HAP-1 (cell line): ENCODE results near the gene ZFAND2A.

Experiments used
- DNase-seq, 2 experiments: peaks; one replicate each; pipeline ENCODE4 v3.0.0-alpha.2; 2016 to 2020; ENCODE audit warnings: low spot score in 2 of 2
- H3K27me3 ChIP-seq: fragments of 250-450 bp; sonication (Bioruptor Pico); 2 replicates; pipeline ENCODE4 v1.5.1; 2020; ENCODE audit warnings: low read depth, mild to moderate bottlenecking, moderate library complexity
- H3K36me3 ChIP-seq: fragments of 250-450 bp; sonication (Bioruptor Pico); replicated peaks from 2 replicates; pipeline ENCODE4 v1.5.1; 2020; ENCODE audit warnings: mild to moderate bottlenecking
- H3K4me1 ChIP-seq: fragments of 250-450 bp; sonication (Bioruptor Pico); 2 replicates; pipeline ENCODE4 v1.5.1; 2020; ENCODE audit warnings: mild to moderate bottlenecking
- H3K4me3 ChIP-seq: fragments of 250-450 bp; sonication (Bioruptor Pico); 2 replicates; pipeline ENCODE4 v1.5.1; 2020; ENCODE audit warnings: mild to moderate bottlenecking, moderate library complexity
- H3K9me3 ChIP-seq: fragments of 250-450 bp; sonication (Bioruptor Pico); 2 replicates; pipeline ENCODE4 v1.5.1; 2020; ENCODE audit warnings: mild to moderate bottlenecking, moderate library complexity
- in situ Hi-C: fragments of 300-500 bp; cut with MboI; formaldehyde crosslinking; loops from 3 replicates; pipeline ENCODE4 v1.14.3; 2020; ENCODE audit warnings: low sequenced_read_pairs, inconsistent platforms, mixed read lengths

ZFAND2A gene

DNA sequence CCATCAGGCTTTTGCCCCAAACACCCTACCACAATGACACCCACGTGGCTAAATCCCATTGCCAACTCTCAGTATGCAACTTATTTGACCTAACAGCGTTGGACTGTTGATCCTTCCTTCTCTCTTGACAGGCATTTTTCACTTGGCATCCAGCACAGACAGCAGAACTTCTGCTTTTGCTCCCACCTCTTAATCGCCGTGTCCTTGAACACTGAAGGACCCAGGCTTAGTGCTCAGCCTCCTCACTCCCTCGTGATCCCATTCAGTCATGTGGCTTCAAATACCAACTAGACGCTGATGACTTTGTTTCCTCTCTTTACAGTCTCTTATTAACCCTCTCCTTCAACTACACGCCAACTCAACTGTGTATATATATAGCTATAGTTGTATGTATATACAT, 25.0 kb downstream of the ZFAND2A start:
- DNase-seq = no peak
- no peaks in the 10 kb centered on the region for H3K27me3 ChIP-seq
- in situ Hi-C loops = no loop called here

DNA sequence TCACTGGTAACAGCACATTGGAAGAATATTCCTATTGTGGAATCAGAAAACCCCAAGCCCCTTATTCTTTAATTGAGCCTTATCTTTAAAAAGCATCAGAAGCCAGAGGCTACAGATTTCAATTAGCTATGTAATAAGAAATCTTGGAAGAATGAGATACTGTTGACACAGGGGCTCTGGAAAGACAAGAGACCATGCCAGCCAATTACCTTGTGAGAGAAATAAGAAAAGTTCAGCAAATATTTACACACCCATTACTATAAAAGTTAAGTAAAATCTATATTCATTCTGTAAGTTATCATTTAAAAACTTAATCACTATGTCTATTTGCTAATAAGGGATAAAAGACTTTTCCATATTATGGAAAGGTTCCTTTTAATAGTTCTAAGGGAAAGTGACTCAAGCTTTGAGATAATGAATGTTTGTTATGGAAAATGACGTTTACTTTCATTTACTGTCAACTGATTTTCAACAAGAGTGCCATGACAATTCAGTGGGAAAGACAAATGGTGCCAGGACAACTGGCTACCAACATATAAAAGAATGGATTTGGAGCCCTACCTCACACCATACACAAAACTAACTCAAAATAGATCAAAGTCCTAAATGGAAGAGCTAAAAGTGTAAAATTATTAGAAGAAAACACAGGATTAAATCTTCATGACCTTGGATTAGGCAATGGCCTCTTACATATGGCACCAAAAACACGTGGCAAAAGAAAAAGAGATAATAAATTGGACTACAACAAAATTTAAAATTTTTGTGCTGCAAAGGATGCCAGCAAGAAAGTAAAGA, 28.3 kb downstream of the ZFAND2A start:
- Histone ChIP-seq H3K4me3 (no peak overlapping the region), H3K27me3 (no peaks in the 10 kb centered on the region), H3K4me1 (no peaks in the 10 kb centered on the region), H3K36me3 (peaks cover 8% of the 10 kb centered on the region), H3K9me3 (0 out of 2 replicates have a peak, but pooled peaks cover 2% of the 10 kb centered on the region)
- no peak for DNase-seq
- in situ Hi-C loops = no loop called here

More for the DNA sequence above, 25.0 kb downstream of the ZFAND2A start:
- Histone ChIP-seq H3K4me1 (peaks cover 4% of the 10 kb centered on the region; the same call in 1 of the 2 replicates), H3K4me3 (no peak overlapping the region), H3K36me3 (peaks cover 4% of the 10 kb centered on the region; the same call in 1 of the 2 replicates), H3K9me3 (0 out of 2 replicates have a peak, but pooled peaks cover 2% of the 10 kb centered on the region)

DNA sequence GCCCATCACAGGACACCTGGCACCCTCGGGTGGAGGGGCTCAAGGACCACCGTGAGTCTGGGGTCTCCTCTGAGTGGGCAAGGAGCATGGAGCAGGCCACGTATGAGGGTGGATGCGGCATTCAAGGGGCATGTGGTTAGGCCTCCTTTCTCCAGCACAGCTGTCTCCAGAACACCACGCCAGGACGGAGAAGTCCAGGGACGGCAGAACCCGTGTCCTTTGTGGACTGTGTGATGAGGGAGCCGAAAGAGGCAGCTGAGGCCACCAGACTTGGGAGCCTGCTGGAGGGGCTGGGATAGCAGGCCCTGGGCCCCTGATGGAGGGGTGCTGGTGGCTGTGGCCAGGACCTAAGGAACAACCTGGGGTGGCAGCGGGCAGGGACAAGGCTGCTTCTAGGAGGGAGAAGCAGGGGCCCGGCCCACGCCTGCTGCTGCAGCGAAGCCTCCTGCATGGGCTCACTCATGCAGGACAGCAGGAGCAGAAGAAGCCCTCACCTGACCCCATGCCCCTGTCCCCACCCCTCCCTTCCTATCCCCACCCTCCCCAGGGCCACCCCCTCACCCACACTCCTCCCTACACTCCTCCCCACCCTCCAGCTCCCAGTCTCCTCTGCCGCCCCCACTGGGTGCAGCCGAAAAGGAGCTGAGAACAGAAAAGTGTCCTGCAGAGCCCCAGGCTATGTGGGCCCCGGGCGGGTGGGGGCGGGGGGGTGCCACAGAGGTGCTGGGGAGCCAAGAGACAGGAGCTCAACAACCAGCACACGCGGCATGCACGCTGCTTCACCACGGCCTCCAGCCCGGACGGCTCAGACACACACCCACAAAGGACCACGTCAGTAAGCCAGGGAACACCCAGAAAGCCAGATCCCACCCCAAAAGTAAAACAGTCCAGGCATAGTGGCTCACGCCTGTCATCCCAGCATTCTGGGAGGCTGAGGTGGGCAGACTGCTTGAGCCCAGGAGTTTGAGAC, 29.7 kb downstream of the ZFAND2A start:
- DNase-seq = no peak
- in situ Hi-C loops = no loop called here
- Histone ChIP-seq H3K9me3 (0 out of 2 replicates have a peak, but pooled peaks cover 2% of the 10 kb centered on the region), H3K4me3 (no peak overlapping the region), H3K36me3 (peaks cover 17% of the 10 kb centered on the region), H3K4me1 (no peaks in the 10 kb centered on the region), H3K27me3 (no peaks in the 10 kb centered on the region)

DNA sequence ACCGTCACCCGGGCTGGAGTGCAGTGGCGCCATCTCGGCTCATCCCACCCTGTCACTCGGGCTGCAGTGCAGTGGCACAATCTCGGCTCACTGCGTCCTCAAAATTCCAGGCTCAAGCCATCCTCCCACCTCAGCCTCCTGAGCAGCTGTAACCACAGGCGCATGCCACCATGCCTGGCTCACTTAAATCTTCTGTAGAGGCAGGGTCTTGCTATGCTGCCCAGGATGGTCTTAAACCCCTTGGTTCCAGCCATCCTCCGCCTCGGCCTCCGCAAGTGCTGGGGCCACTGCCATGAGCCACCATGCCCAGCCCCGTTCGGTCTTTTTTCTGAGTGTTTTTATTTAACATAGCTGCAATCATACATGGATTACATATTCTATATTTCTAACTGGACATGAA, 30.6 kb downstream of the ZFAND2A start:
- peaks cover 17% of the 10 kb centered on the region for H3K36me3 ChIP-seq
- no peaks in the 10 kb centered on the region for H3K27me3 ChIP-seq
- no peak for DNase-seq
- no peaks in the 10 kb centered on the region for H3K4me1 ChIP-seq
- in situ Hi-C loops = no loop called here
- 0 out of 2 replicates have a peak, but pooled peaks cover 2% of the 10 kb centered on the region for H3K9me3 ChIP-seq
- H3K4me3 ChIP-seq = no peak overlapping the region

DNA sequence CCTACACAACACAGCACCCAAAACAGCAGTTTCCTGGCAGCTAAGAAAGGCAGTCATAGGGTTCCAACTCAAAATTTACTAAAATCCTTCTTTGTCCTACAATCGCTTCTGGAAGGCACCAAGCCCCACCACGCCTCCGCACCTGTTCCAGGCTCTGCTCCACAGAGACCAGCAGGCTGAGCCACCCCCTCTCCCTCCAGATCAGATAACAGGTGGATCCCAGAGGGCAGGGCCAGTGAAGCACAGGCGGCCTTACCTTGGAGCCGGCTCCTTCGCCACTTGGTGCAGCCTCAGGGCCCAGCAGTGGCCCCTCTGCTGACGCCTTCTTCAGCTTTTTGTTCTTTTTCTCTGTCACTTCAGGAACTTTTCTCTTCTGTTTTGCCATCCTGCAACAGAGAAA, 33.0 kb downstream of the ZFAND2A start:
- Histone ChIP-seq H3K36me3 (peaks cover 17% of the 10 kb centered on the region), H3K4me1 (no peaks in the 10 kb centered on the region), H3K9me3 (0 out of 2 replicates have a peak, but pooled peaks cover 2% of the 10 kb centered on the region), H3K4me3 (no peak overlapping the region), H3K27me3 (no peaks in the 10 kb centered on the region)
- DNase-seq = no peak
- in situ Hi-C loops = no loop called here

DNA sequence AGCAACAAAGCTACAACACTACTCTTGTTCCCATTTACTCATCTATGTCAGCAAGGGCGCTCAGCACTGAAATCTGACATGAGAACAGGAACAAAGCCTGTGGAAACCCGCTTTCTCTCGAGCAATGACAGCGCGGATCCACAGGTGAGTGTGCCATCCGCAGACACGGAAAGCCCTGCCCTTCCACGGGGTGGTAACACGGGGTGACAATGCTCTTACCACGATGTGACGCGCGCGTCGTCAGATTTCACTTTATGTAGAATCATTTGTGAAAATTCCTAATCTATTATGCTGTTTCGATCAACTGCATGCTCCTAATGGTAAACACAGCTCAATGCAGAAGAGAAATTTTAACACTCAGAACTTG, 34.4 kb downstream of the ZFAND2A start:
- Histone ChIP-seq H3K9me3 (no peaks in the 10 kb centered on the region), H3K4me1 (no peaks in the 10 kb centered on the region), H3K36me3 (peaks cover 13% of the 10 kb centered on the region), H3K27me3 (no peaks in the 10 kb centered on the region), H3K4me3 (no peak overlapping the region)
- in situ Hi-C loops = no loop called here
- DNase-seq = no peak

DNA sequence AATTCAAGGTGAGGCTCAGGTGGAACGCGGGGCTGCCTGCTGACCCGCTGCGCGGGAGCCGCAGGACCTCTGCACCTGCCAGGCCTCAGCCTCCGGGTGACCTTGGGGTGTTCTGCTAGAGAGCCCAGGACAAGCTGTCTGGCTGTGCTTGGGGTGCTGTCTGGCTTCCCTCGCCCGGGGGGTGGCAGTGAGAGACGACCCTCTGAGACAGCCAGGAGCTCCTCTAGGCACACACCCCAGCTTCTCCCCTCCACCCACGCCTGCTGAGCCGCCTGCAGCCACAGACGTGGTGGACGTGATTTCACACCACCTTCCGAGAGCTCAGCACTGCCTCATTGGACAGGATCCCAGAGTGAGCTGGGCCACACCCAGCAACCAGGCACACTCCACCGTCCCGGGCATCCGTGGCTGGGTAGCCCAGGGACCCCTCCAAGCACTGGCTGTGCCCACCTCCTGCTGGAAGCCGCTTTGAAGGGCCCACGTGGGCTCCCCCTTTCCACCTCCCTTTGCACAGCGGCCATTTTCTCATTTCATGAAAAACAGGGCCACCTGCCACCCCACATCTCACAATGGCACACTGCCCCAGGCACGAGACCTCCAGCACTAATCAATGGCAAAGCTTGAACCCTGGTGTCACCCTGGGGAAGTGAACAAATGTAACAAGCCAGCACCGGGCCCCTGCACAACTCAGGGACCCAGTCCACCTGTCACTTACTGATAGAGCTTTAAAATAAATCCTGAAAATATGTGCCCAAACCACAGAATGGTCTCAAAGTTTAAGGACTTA, 35.0 kb downstream of the ZFAND2A start:
- Histone ChIP-seq H3K9me3 (no peaks in the 10 kb centered on the region), H3K4me3 (no peak overlapping the region), H3K36me3 (peaks cover 13% of the 10 kb centered on the region), H3K27me3 (no peaks in the 10 kb centered on the region), H3K4me1 (no peaks in the 10 kb centered on the region)
- DNase-seq = no peak
- in situ Hi-C loops = no loop called here

DNA sequence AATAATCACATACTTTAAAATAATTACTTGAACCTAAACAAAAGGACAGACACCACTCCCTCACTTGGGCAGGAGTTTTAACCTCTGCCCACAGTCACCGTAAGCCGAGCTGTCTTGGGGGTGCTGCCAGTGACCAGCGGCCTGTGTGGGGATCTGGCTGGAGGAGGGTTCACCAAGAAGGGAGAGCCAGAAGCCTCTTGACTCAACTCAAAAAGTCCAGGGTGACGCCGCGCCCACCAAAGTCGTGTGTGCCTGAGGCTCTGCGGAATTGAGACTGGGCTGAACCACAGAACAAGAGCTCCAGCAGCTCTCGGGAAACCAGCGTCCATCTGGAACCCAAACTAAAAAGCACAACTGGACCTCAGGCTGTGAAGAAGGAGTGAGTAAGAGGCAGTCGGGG, 35.8 kb downstream of the ZFAND2A start:
- Histone ChIP-seq H3K4me3 (no peak overlapping the region), H3K36me3 (peaks cover 13% of the 10 kb centered on the region), H3K27me3 (no peaks in the 10 kb centered on the region), H3K4me1 (no peaks in the 10 kb centered on the region), H3K9me3 (no peaks in the 10 kb centered on the region)
- DNase-seq = no peak
- in situ Hi-C loops = no loop called here

DNA sequence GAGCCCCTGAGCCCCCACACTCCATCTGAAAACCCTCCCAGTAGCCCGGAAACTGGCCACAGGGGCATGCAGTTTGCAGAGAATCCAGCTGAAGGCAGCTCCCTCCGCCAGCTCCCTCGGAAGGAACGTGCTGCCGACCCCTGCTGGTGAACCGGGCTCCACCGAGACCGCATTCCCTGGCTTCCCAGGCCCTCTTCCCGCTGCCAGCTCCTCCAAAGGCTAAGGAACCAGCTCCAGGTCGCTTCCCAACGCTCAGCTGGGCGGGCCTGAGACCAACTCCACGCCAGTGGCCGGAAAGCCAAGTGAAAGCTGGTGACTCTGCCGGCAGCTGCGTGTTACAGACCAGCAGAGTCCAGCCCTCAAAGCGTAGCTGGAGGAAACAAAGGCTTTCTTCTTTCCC, 36.3 kb downstream of the ZFAND2A start:
- H3K9me3 ChIP-seq = no peaks in the 10 kb centered on the region
- H3K4me1 ChIP-seq = no peaks in the 10 kb centered on the region
- in situ Hi-C loops = no loop called here
- H3K4me3 ChIP-seq = no peak overlapping the region
- peaks cover 13% of the 10 kb centered on the region for H3K36me3 ChIP-seq
- no peaks in the 10 kb centered on the region for H3K27me3 ChIP-seq
- peak in 1 of 2 experiments; percentile 34 for DNase-seq

DNA sequence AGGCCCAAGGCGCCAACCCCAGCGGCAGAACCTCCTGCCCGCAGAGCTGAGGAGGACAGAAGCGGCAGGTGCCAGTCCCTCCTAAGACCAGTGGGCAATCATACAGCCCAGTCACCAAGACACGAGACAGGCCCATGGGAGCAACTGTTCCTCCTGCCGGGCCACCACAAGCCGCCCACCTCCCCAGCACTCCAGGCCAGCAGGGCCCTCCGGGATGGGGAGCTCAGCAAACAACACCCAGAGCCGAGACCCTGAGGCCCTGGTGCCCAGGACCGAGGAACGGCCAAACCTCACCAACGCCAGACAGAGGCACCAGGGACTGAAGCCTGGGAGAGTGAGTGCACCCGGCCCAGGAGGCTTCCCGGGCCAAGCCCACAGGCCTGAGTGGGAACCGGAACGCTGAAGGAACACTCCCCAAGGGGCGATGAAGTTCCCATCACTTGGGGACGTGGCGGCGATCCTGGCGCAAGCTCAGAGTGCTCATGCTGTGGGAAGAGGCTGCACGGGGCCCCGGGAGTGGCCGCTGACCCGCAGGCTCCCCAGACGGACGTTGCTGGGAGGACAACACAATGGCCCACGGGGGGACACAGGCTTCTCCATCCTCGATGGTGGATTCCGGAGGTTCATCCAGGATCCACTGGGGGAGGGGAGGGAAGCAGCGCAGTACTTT, 37.0 kb downstream of the ZFAND2A start:
- peaks cover 13% of the 10 kb centered on the region for H3K36me3 ChIP-seq
- in situ Hi-C loops = no loop called here
- H3K27me3 ChIP-seq = no peaks in the 10 kb centered on the region
- H3K4me3 ChIP-seq = no peak overlapping the region
- H3K4me1 ChIP-seq = no peaks in the 10 kb centered on the region
- no peaks in the 10 kb centered on the region for H3K9me3 ChIP-seq
- DNase-seq = no peak

DNA sequence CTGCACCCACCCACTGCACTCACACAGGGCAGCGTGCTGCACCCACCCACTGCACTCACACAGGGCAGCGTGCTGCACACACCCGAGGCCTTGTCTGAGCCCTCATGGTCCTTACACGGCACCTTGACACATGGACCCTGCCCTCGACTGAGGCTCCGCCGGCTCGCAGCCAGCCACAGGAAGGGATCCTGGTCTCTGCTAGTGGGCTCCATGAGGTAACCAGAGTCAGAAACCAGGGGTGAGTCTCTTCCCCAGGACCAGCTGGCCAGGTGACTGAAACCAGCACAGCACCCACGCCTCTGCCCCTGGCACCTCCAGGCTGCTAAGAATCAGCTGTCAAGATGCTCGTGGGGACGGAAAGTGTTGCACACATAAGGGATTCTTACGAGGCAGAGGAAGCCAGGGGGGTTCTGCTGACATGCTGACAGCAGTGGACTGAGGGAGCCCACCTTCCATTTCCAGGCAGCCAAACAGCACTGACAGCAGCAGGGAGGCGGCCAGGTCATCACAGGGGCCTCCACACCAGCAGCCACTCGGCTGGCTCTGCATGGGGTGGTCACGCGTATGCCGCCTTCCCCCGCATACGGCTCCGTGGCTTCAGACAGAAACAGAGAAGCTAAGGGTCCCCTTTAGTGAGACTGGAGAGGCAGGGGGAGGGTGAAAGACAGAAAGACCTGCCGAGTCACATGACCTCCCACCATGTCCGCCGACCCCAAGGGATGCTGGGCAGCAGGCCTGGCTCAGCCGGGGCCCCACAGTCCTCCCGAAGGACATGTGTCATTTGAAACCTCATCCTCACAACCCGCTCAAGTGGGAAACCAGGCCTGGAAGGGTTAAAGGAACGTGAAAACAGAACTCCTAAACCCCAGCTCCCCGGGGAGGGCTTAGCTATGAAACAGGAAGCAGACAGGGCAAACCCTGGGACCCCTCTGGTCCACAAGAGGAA, 37.8 kb downstream of the ZFAND2A start:
- in situ Hi-C loops = no loop called here
- H3K27me3 ChIP-seq = no peaks in the 10 kb centered on the region
- H3K36me3 ChIP-seq = peaks cover 13% of the 10 kb centered on the region
- no peaks in the 10 kb centered on the region for H3K4me1 ChIP-seq
- no peaks in the 10 kb centered on the region for H3K9me3 ChIP-seq
- DNase-seq = no peak
- no peak overlapping the region for H3K4me3 ChIP-seq

DNA sequence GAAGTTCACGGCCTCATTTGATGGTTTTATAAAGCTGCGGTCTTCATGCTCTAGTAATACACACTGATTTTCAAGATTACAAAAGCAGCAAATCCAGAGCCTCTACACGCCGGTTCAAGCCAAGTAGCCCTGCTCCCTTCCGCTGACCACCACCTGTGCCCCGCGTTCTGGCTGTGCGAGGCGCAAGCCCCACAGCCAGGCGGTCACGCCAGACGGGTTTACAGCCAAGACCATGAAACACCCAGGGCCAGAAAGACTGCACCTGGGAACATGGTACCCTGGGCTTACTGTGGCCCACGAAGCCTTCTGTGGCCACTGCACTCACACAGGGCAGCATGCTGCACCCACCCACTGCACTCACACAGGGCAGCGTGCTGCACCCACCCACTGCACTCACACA, 38.5 kb downstream of the ZFAND2A start:
- H3K36me3 ChIP-seq = peaks cover 7% of the 10 kb centered on the region
- no peak overlapping the region for H3K4me3 ChIP-seq
- no peaks in the 10 kb centered on the region for H3K27me3 ChIP-seq
- H3K9me3 ChIP-seq = no peaks in the 10 kb centered on the region
- DNase-seq = no peak
- in situ Hi-C loops = no loop called here
- no peaks in the 10 kb centered on the region for H3K4me1 ChIP-seq
